CD4-positive, alpha-beta T cell (primary cell): ENCODE measurements around the gene INPP4B. TPM values are rescaled to one million over a fixed set of nuclear protein-coding genes. Genes with fewer than 3 reads are reported as not detected.

ENCODE experiments used
- ATAC-seq: fragments of 200-7000 bp; cut with Tn5 transposase; one replicate; pipeline ENCODE4 v1.10.0; 2022; ENCODE audit warnings: mild to moderate bottlenecking; ENCODE audit not compliant: poor library complexity
- CTCF ChIA-PET: fragments of 350-600 bp; sonication (Branson Sonifier 250); formaldehyde crosslinking; loops from one replicate; lab custom pipeline; 2021; ENCODE audit warnings: antibody characterized with exemption, inconsistent platforms; lab: Charles Lee
- POLR2A ChIA-PET: fragments of 350-600 bp; sonication (Branson Sonifier 250); formaldehyde crosslinking; loops from one replicate; lab custom pipeline; 2021; ENCODE audit warnings: antibody characterized with exemption, inconsistent platforms; lab: Charles Lee
- DNase-seq, 14 experiments: peaks; one replicate each; pipeline ENCODE4 v3.0.0-alpha.2; 2013 to 2020; ENCODE audit warnings: mixed read lengths in 2 of 14
- H3K27ac ChIP-seq, 2 donors: one replicate each; pipeline versions ENCODE4 v1.5.1 to v1.7.0; 2013; ENCODE audit warnings: low read length in 2 of 2, low read depth in 1 of 2, mild to moderate bottlenecking in 1 of 2
- H3K27me3 ChIP-seq, 2 experiments: 1 replicate in 1 of 2; 2 replicates in 1 of 2; pipeline versions ENCODE4 v1.6.1 to v1.7.0; 2013; ENCODE audit warnings: low read length in 2 of 2, control low read depth in 1 of 2, mild to moderate bottlenecking in 1 of 2, moderate library complexity in 1 of 2; ENCODE audit not compliant: insufficient read depth in 2 of 2, control insufficient read depth in 1 of 2
- H3K36me3 ChIP-seq: one replicate; pipeline ENCODE4 v1.6.1; 2013; ENCODE audit warnings: low read length, control low read depth; ENCODE audit not compliant: insufficient read depth
- H3K4me1 ChIP-seq: one replicate; pipeline ENCODE4 v1.6.1; 2013; ENCODE audit warnings: low read length, control low read depth; ENCODE audit not compliant: insufficient read depth
- H3K4me3 ChIP-seq: one replicate; pipeline ENCODE4 v1.5.1; 2013; ENCODE audit warnings: mild to moderate bottlenecking, low read length, moderate library complexity
- H3K9me3 ChIP-seq, 2 experiments: 1 replicate in 1 of 2; 2 replicates in 1 of 2; pipeline versions ENCODE4 v1.6.1 to v1.7.0; 2013; ENCODE audit warnings: low read length in 2 of 2, mild to moderate bottlenecking in 2 of 2, control low read depth in 1 of 2, moderate library complexity in 1 of 2; ENCODE audit not compliant: control insufficient read depth in 1 of 2, insufficient read depth in 1 of 2
- H3K27ac Mint-ChIP-seq: one replicate; pipeline ENCODE4 v1.8.0; 2020; ENCODE audit warnings: mixed read lengths
- H3K27me3 Mint-ChIP-seq: one replicate; pipeline ENCODE4 v1.8.0; 2021; ENCODE audit warnings: mixed read lengths
- H3K36me3 Mint-ChIP-seq: one replicate; pipeline ENCODE4 v1.8.0; 2021; ENCODE audit warnings: low read depth, mixed read lengths
- H3K4me1 Mint-ChIP-seq: one replicate; pipeline ENCODE4 v1.8.0; 2021; ENCODE audit warnings: low read depth, mixed read lengths
- H3K4me3 Mint-ChIP-seq: one replicate; pipeline ENCODE4 v1.8.0; 2020; ENCODE audit warnings: mild to moderate bottlenecking, mixed read lengths
- H3K9me3 Mint-ChIP-seq: one replicate; pipeline ENCODE4 v1.8.0; 2020; ENCODE audit warnings: mixed read lengths
- CTCF ChIP-seq: fragments of 200-600 bp; IDR thresholded peaks from one replicate; pipeline ENCODE4 v1.8.0; 2022; ENCODE audit warnings: antibody characterized with exemption, mild to moderate bottlenecking
- intact Hi-C, 2 experiments: fragments of 100-400 bp; cut with DNase I in 1 of 2; cut with micrococcal nuclease in 1 of 2; formaldehyde crosslinking; loops; one replicate each; pipeline versions ENCODE4 v1.15.1 to v1.9.0; 2023 to 2025; cut with DNase I, micrococcal nuclease
- total RNA-seq, 174 experiments: library from RNA in 2 of 174; stranded (reverse) in 2 of 174; gene quantifications; one replicate each; pipeline ENCODE4 v1.2.3 and lab custom pipeline; 2021 to 2026

Gene INPP4B
- total RNA-seq, 2 experiments from 2014 or later: 50.7 to 53.8 TPM

GRCh38 chr4:142396279-142396678 is 449.8 kb downstream of the INPP4B start:
- CTCF ChIA-PET: no interaction called here
- no peaks in the 10 kb centered on the region for H3K27me3 ChIP-seq
- H3K9me3 ChIP-seq: no peaks in the 10 kb centered on the region
- H3K4me3 ChIP-seq: peak overlapping the region; percentile 36
- no peak for TF ChIP-seq CTCF
- H3K27ac ChIP-seq: no peak overlapping the region
- peaks cover 33% of the 10 kb centered on the region for H3K4me1 ChIP-seq
- Mint-ChIP-seq H3K27me3 (no peaks in the 10 kb centered on the region), H3K4me3 (peak overlapping the region; percentile 64), H3K9me3 (no peaks in the 10 kb centered on the region), H3K4me1 (peaks cover 92% of the 10 kb centered on the region), H3K36me3 (peaks cover 96% of the 10 kb centered on the region), H3K27ac (peak overlapping the region; percentile 93)
- POLR2A ChIA-PET: interaction anchor here (0.9 to 1.9 kb wide), 4 partner anchors 9 to 41 kb away, joined by 3 to 7 read pairs (median 4); no protein-coding TSS in a partner anchor
- H3K36me3 ChIP-seq: peaks cover 4% of the 10 kb centered on the region
- intact Hi-C loops: loop anchor here (2.0 to 5.0 kb wide), 3 partner anchors 21 to 166 kb away; no protein-coding TSS in a partner anchor
- ATAC-seq (no peak), DNase-seq (no peak)

- no peak for ATAC-seq
- no peaks in the 10 kb centered on the region for H3K9me3 ChIP-seq
- no peak overlapping the region for H3K4me3 ChIP-seq
- peaks cover 32% of the 10 kb centered on the region for H3K4me1 ChIP-seq
- no peak for DNase-seq
- intact Hi-C loops: no loop called here
- Mint-ChIP-seq H3K9me3 (no peaks in the 10 kb centered on the region), H3K27ac (peak overlapping the region; percentile 93), H3K36me3 (peaks cover 97% of the 10 kb centered on the region), H3K4me3 (peak overlapping the region; percentile 59), H3K4me1 (peaks cover 91% of the 10 kb centered on the region), H3K27me3 (no peaks in the 10 kb centered on the region)
- ChIA-PET POLR2A (no interaction called here), CTCF (interaction anchor here (1.1 to 2.1 kb wide), 2 partner anchors 20 to 174 kb away, joined by 3 to 5 read pairs; no protein-coding TSS in a partner anchor)
- TF ChIP-seq CTCF: no peak
- H3K27me3 ChIP-seq: no peaks in the 10 kb centered on the region
- no peak overlapping the region for H3K27ac ChIP-seq
- H3K36me3 ChIP-seq: peaks cover 4% of the 10 kb centered on the region
These were observed 453.0 kb downstream of the INPP4B start for GRCh38 chr4:142393127-142393526.

GRCh38 chr4:142386856-142387255 is 459.2 kb downstream of the INPP4B start:
- DNase-seq (no peak), ATAC-seq (no peak)
- intact Hi-C loops: loop anchor here in 1 of 2 experiments (2.0 kb wide), 1 partner anchor 14 kb away; no protein-coding TSS in a partner anchor
- Histone ChIP-seq H3K4me3 (peak overlapping the region; percentile 35), H3K36me3 (peaks cover 15% of the 10 kb centered on the region), H3K27me3 (no peaks in the 10 kb centered on the region), H3K4me1 (peaks cover 23% of the 10 kb centered on the region), H3K27ac (peak overlapping the region in 1 of 2 donors; percentile 52), H3K9me3 (no peaks in the 10 kb centered on the region)
- ChIA-PET POLR2A (interaction anchor here (0.7 to 4.0 kb wide), 10 partner anchors 9 to 181 kb away, joined by 3 to 31 read pairs (median 3); no protein-coding TSS in a partner anchor), CTCF (interaction anchor here (0.7 to 1.9 kb wide), 4 partner anchors 12 to 45 kb away, joined by 3 to 4 read pairs (median 4); no protein-coding TSS in a partner anchor)
- peak overlapping the region; percentile 84 for H3K27ac Mint-ChIP-seq
- H3K4me3 Mint-ChIP-seq: peak overlapping the region; percentile 76
- H3K4me1 Mint-ChIP-seq: peaks cover 85% of the 10 kb centered on the region
- H3K27me3 Mint-ChIP-seq: no peaks in the 10 kb centered on the region
- H3K36me3 Mint-ChIP-seq: peaks cover 86% of the 10 kb centered on the region
- no peak for TF ChIP-seq CTCF
- H3K9me3 Mint-ChIP-seq: no peaks in the 10 kb centered on the region
